GM19025 (cell line): ENCODE measurements around the gene MAN2A2.
"Not testable (repeated sequence)": the region's sequence is repeated elsewhere in the genome, so short reads cannot be mapped to it uniquely, and the experiment has no call there.

Source experiments
- ATAC-seq: cut with Tn5 transposase; IDR thresholded peaks from one replicate; pipeline ENCODE4 v1.9.1; 2021; ENCODE audit warnings: mild to moderate bottlenecking, low read depth, moderate library complexity; ENCODE audit not compliant: unreplicated experiment

MAN2A2 gene

DNA sequence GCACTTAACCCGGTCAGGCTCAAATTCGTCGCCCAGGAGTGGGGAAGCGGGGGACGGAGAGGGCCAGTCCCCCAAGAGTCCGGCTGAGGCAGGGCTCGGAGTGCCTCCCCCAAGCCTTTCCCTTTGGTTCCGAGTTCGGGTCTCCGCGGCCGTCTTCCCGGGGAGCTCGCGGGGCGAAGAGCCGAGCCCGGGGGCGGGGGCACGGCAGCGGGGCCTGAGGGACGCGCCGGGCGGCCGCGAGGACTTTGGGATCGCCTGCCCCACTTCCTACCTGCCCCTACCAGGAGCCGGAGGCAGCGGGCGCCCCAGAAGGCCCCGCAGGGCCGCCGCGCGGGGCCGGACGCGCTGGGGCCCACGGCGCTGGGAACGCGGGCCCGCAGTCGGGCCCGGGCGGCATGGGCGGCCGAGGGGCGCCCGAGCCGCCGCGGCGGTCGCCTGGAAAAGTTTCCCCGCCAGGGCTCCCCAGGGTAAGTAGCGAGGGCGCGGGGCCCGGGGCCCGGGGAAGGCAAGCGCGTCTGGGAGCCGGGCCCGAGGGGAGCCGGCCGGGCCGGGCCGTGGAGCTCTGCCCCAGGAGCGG is 31.9 kb upstream of the MAN2A2 start:
- ATAC-seq, result no peak

GRCh38 chr15:90871716-90872485 is 31.2 kb upstream of the MAN2A2 start:
- ATAC-seq, result no peak

DNA sequence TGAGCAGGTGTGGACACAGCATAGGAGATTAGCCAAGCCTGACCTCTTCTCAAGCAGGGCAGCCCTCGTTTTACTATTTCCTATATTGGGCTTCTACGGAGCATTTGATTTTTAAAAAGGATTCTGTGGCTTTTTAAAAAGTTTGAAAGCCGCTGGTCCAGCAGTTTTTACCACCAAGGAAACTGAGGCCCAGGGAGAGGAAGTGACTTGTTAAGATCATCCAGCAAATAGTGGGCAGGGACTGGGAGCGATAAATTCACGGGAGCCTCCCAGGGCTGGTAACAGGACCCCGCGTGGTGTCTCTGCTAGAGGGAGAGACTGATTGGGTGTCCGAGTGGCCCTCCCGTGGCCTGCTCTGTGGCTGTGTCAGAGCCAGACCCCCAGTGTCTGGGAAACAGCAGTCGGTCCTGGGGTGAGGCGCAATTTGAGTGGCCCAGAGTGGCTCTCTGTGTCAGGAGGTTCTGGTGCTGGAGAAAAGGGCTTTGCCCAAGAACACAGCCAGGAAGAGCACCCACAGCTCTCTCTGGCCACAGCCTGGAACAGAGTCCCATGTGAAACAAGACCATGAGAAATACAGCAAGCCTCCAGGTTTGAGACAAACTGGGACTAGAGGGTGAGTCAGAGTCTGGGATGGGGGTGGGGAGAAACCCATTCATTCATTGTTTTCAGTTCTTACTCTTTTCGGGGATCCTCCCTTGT is 30.5 kb upstream of the MAN2A2 start:
- ATAC-seq, result no peak

DNA sequence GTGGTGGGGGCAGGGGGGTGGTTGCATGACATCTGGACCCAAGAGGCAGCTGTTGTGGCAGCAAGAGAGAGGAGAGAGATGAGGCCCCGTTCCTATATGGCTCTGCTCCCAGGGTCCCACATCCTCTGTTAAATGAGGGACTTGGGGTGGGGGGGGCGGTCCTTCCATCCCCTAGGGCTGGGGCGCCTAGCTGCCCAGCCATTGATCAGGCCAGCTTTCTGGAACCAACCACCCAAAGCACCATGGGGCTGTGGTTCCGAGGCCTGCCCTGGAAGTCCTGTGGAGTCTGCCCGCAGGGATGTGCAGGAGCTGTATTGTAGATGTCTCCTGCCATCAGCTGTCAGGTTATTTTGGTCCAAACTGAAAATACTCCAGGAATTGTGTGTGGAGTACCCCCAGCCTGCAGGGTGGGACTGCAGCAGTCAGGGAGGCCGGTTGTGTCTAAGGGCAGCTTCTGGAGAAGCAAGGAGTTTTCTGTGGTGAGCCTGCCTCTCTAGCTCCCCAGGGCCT is 29.6 kb upstream of the MAN2A2 start:
- ATAC-seq, result no peak

- no peak for ATAC-seq
Measured at GRCh38 chr15:90873998-90874605, 29.0 kb upstream of the MAN2A2 start.

DNA sequence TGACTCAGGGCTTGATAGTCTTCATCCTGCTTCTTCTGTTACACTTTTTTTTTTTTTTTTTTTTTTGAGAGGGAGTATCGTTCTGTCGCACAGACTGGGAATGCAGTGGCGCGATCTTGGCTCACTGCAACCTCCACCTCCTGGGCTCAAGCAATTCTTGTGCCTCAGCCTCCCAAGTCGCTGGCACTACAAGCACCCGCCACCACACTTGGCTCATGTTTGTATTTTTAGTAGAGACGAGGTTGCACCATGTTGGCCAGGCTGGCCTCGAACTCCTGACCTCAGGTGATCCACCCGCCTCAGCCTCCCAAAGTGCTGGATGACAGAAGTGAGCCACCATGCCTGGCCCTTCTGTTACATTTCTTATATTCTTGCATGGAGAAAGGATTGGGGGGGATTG is 28.1 kb upstream of the MAN2A2 start:
- ATAC-seq, result not testable (repeated sequence)

DNA sequence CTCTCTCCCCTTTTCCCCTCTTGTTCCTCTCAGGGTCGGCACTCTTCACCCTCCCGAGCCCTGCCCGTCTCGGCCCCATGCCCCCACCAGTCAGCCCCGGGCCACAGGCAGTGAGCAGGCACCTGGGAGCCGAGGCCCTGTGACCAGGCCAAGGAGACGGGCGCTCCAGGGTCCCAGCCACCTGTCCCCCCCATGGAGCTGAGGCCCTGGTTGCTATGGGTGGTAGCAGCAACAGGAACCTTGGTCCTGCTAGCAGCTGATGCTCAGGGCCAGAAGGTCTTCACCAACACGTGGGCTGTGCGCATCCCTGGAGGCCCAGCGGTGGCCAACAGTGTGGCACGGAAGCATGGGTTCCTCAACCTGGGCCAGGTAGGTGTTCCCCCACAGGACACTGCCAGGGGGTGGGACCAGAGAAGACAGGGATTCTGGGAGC is 27.5 kb upstream of the MAN2A2 start:
- ATAC-seq, result no peak

- no peak for ATAC-seq
Measured at GRCh38 chr15:90876046-90876445, 27.1 kb upstream of the MAN2A2 start.

DNA sequence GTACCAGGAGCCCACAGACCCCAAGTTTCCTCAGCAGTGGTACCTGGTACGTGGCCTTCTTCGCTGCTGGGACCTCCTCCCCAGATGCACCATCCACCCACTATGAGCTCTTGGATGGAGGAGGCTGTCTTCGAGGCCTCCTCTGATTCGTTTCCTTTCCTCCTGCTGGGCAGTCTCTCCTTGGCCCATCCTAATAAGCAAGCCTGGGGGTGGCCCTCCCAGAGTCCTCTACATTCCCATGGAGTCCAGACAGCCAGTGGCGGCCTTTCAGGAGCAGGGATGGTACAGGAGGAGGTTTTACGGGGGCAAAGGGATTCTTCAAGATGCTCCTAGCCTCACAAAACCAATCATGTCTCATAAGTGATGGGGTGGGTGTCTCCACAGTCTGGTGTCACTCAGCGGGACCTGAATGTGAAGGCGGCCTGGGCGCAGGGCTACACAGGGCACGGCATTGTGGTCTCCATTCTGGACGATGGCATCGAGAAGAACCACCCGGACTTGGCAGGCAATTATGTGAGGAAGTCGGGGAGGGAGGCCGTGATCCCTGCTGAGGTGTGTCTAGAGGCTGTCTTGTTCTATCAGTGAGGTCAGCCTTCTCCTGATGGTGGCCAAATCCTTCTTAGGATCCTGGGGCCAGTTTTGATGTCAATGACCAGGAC is 26.5 kb upstream of the MAN2A2 start:
- ATAC-seq, result no peak

DNA sequence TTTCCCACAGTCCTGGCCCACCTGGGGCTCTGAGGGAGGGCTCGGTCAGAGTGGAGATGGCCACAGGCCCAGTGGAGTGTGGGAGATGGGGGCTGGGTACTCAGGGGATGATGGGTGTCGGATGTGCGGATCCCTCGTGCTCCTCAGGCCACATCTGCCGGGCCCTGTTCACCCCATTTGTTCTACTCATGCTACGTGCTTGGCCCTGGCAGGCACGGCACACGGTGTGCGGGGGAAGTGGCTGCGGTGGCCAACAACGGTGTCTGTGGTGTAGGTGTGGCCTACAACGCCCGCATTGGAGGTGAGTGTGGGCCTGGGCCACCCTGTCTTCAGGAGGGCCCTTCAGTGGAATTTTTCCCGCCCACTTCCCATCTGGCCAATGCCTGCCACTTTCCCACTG is 25.8 kb upstream of the MAN2A2 start:
- ATAC-seq, result no peak

DNA sequence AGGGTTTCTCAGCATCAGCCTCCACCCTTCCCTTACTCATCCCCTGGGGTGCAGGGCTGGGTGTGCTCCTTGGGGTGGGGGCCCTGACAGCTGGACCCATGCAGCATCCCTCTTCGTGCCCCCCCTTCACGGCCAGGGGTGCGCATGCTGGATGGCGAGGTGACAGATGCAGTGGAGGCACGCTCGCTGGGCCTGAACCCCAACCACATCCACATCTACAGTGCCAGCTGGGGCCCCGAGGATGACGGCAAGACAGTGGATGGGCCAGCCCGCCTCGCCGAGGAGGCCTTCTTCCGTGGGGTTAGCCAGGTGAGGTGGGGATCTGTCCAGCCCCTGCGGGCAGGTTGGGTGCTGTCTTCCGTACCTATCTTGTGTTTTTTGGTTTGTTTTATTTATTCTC is 25.1 kb upstream of the MAN2A2 start:
- ATAC-seq, result no peak

DNA sequence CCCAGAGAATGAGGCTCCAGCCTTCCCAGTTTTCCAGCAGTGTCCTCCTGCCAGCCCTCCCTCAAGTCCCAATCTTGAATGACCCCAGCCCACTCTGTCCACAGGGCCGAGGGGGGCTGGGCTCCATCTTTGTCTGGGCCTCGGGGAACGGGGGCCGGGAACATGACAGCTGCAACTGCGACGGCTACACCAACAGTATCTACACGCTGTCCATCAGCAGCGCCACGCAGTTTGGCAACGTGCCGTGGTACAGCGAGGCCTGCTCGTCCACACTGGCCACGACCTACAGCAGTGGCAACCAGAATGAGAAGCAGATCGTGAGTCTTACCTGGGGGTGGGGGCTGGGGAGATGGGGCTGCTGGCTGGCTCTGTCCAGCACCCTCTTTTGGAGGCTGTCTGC is 24.4 kb upstream of the MAN2A2 start:
- no peak for ATAC-seq

DNA sequence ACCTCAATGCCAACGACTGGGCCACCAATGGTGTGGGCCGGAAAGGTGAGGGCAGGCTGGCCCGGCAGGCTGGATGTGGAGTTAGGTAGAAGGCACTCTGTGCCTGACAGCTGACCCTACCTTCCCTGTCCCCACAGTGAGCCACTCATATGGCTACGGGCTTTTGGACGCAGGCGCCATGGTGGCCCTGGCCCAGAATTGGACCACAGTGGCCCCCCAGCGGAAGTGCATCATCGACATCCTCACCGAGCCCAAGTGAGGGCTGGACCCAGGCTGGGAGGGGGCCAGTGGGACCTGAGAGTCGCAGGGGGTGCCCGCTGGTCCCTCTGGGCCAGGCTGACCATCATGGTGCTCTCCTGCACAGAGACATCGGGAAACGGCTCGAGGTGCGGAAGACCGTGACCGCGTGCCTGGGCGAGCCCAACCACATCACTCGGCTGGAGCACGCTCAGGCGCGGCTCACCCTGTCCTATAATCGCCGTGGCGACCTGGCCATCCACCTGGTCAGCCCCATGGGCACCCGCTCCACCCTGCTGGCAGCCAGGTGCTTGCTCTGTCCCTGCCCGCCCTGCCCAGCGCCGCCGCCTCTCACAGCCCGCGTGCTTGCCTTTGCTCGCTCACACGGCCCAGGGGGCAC is 23.3 kb upstream of the MAN2A2 start:
- ATAC-seq, result no peak

- no peak for ATAC-seq
Measured at GRCh38 chr15:90880381-90881145, 22.5 kb upstream of the MAN2A2 start.

DNA sequence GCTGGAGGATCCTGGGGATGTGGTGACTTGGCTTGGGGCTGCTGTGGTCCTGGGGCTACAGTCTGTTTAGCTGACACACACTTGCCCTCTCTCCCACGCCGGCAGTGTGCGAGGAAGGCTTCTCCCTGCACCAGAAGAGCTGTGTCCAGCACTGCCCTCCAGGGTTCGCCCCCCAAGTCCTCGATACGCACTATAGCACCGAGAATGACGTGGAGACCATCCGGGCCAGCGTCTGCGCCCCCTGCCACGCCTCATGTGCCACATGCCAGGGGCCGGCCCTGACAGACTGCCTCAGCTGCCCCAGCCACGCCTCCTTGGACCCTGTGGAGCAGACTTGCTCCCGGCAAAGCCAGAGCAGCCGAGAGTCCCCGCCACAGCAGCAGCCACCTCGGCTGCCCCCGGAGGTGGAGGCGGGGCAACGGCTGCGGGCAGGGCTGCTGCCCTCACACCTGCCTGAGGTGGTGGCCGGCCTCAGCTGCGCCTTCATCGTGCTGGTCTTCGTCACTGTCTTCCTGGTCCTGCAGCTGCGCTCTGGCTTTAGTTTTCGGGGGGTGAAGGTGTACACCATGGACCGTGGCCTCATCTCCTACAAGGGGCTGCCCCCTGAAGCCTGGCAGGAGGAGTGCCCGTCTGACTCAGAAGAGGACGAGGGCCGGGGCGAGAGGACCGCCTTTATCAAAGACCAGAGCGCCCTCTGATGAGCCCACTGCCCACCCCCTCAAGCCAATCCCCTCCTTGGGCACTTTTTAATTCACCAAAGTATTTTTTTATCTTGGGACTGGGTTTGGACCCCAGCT is 21.7 kb upstream of the MAN2A2 start:
- ATAC-seq, result no peak

- no peak for ATAC-seq
Measured at GRCh38 chr15:90881978-90882721, 21.0 kb upstream of the MAN2A2 start.

DNA sequence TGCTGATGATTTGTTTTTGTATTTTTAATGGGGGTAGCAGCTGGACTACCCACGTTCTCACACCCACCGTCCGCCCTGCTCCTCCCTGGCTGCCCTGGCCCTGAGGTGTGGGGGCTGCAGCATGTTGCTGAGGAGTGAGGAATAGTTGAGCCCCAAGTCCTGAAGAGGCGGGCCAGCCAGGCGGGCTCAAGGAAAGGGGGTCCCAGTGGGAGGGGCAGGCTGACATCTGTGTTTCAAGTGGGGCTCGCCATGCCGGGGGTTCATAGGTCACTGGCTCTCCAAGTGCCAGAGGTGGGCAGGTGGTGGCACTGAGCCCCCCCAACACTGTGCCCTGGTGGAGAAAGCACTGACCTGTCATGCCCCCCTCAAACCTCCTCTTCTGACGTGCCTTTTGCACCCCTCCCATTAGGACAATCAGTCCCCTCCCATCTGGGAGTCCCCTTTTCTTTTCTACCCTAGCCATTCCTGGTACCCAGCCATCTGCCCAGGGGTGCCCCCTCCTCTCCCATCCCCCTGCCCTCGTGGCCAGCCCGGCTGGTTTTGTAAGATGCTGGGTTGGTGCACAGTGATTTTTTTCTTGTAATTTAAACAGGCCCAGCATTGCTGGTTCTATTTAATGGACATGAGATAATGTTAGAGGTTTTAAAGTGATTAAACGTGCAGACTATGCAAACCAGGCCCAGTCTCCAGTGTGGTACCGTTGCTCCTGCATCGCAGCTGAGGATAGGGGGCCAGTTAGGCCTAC is 20.1 kb upstream of the MAN2A2 start:
- no peak for ATAC-seq
